Mesendoderm (in vitro differentiated cells): ENCODE results near the gene HOXA10.
A peak's percentile ranks its signal among the peaks of the same experiment; 100 is the strongest.

Experiments
- DNase-seq: peaks from one replicate; pipeline ENCODE4 v3.0.0; 2013
- H2AK5ac ChIP-seq: 2 replicates; pipeline ENCODE4 v1.6.1; 2013; ENCODE audit warnings: low read length, inconsistent platforms
- H2BK120ac ChIP-seq: 2 replicates; pipeline ENCODE4 v1.6.1; 2013; ENCODE audit warnings: low read depth, mild to moderate bottlenecking, low read length, moderate library complexity, mixed read lengths
- H2BK15ac ChIP-seq: replicated peaks from 2 replicates; pipeline ENCODE4 v1.6.1; 2013; ENCODE audit warnings: low read depth, mild to moderate bottlenecking, moderate library complexity
- H2BK5ac ChIP-seq: 2 replicates; pipeline ENCODE4 v1.6.1; 2013; ENCODE audit warnings: low read length, inconsistent platforms
- H3K18ac ChIP-seq: 2 replicates; pipeline ENCODE4 v1.6.1; 2013; ENCODE audit warnings: mild to moderate bottlenecking, low read length, mixed read lengths
- H3K23ac ChIP-seq: one replicate; pipeline ENCODE4 v1.6.1; 2013; ENCODE audit warnings: low read length
- H3K27ac ChIP-seq: 2 replicates; pipeline ENCODE4 v1.5.1; 2013; ENCODE audit warnings: low read depth, mild to moderate bottlenecking, inconsistent platforms, low read length, moderate library complexity
- H3K27me3 ChIP-seq: 2 replicates; pipeline ENCODE4 v1.6.1; 2013; ENCODE audit warnings: low read length, control low read depth, mild to moderate bottlenecking, inconsistent platforms; ENCODE audit not compliant: insufficient read depth, poor library complexity
- H3K36me3 ChIP-seq: 2 replicates; pipeline ENCODE4 v1.6.1; 2013; ENCODE audit warnings: low read length, inconsistent platforms; ENCODE audit not compliant: control insufficient read depth, insufficient read depth
- H3K4ac ChIP-seq: one replicate; pipeline ENCODE4 v1.6.1; 2013; ENCODE audit warnings: low read depth, mild to moderate bottlenecking, low read length, moderate library complexity
- H3K4me1 ChIP-seq: 2 replicates; pipeline ENCODE4 v1.6.1; 2013; ENCODE audit warnings: low read depth, low read length, inconsistent platforms; ENCODE audit not compliant: control insufficient read depth
- H3K4me2 ChIP-seq: 2 replicates; pipeline ENCODE4 v1.6.1; 2013; ENCODE audit warnings: low read length
- H3K4me3 ChIP-seq: 2 replicates; pipeline ENCODE4 v1.5.1; 2013; ENCODE audit warnings: mild to moderate bottlenecking, low read length
- H3K56ac ChIP-seq: one replicate; pipeline ENCODE4 v1.6.1; 2013; ENCODE audit warnings: low read length
- H3K79me1 ChIP-seq: 2 replicates; pipeline ENCODE4 v1.6.1; 2013; ENCODE audit warnings: low read length, inconsistent platforms
- H3K79me2 ChIP-seq: 2 replicates; pipeline ENCODE4 v1.6.1; 2013; ENCODE audit warnings: mild to moderate bottlenecking, low read length; ENCODE audit not compliant: control insufficient read depth, insufficient read depth
- H3K9ac ChIP-seq: 2 replicates; pipeline ENCODE4 v1.6.1; 2013; ENCODE audit warnings: low read length, inconsistent platforms
- H4K5ac ChIP-seq: one replicate; pipeline ENCODE4 v1.6.1; 2013; ENCODE audit warnings: low read length
- H4K8ac ChIP-seq: one replicate; pipeline ENCODE4 v1.6.1; 2013; ENCODE audit warnings: low read depth, mild to moderate bottlenecking, control low read depth, low read length, moderate library complexity
- WGBS: extraction: QIAGEN DNeasy Blood & Tissue Kit; methylation state at CpG from one replicate; pipeline ENCODE4 v1.1.7; 2013; ENCODE audit warnings: low lambda C conversion rate, missing lambda C conversion rate; ENCODE audit not compliant: insufficient coverage; ENCODE audit errors: extremely low coverage; 5-methylcytosine and 5-hydroxymethylcytosine counted together

The HOXA10 gene

GRCh38 chr7:27156916-27157701 lies 17.0 kb downstream of the HOXA10 start:
- DNase-seq = no peak
- H2BK120ac ChIP-seq = no peak overlapping the region
- H3K4me3 ChIP-seq = no peak overlapping the region
- H4K8ac ChIP-seq = no peak overlapping the region
- peaks cover 92% of the 10 kb centered on the region for H3K27me3 ChIP-seq
- no peak overlapping the region for H2BK15ac ChIP-seq
- no CpG with 5 or more reads among the region's 30 CpGs for WGBS
- H3K36me3 ChIP-seq = no peaks in the 10 kb centered on the region
- H2BK5ac ChIP-seq = no peak overlapping the region
- no peak overlapping the region for H3K56ac ChIP-seq
- H3K18ac ChIP-seq = no peak overlapping the region
- no peak overlapping the region for H3K4me2 ChIP-seq
- no peak overlapping the region for H3K27ac ChIP-seq
- no peak overlapping the region for H3K9ac ChIP-seq
- no peaks in the 10 kb centered on the region for H3K4me1 ChIP-seq
- H3K79me1 ChIP-seq = no peaks in the 10 kb centered on the region
- H4K5ac ChIP-seq = no peak overlapping the region
- peak overlapping the region; percentile 66 for H3K23ac ChIP-seq
- H3K4ac ChIP-seq = no peak overlapping the region
- no peak overlapping the region for H2AK5ac ChIP-seq
- no peaks in the 10 kb centered on the region for H3K79me2 ChIP-seq

GRCh38 chr7:27156508-27156898 lies 17.6 kb downstream of the HOXA10 start, which contains the start of gene HOXA7:
Gene HOXA7 (minus strand): TSS chr7:27156675. CDS start chr7:27156545, 130 bp downstream.
- peaks cover 92% of the 10 kb centered on the region for H3K27me3 ChIP-seq
- no peak within 1 kb of the TSS for H3K18ac ChIP-seq
- H3K4me3 ChIP-seq = no peak within 1 kb of the TSS
- H2BK5ac ChIP-seq = no peak within 1 kb of the TSS
- no peak within 1 kb of the TSS for H4K5ac ChIP-seq
- WGBS = no CpG with 5 or more reads among the region's 33 CpGs
- peak within 1 kb of the TSS; percentile 35 for H3K4me2 ChIP-seq
- no peak within 1 kb of the TSS for H2BK120ac ChIP-seq
- H2AK5ac ChIP-seq = no peak within 1 kb of the TSS
- no peak within 1 kb of the TSS for H2BK15ac ChIP-seq
- no peak for DNase-seq
- H4K8ac ChIP-seq = no peak within 1 kb of the TSS
- no peak within 1 kb of the TSS for H3K56ac ChIP-seq
- H3K23ac ChIP-seq = peak within 1 kb of the TSS; percentile 66
- H3K9ac ChIP-seq = no peak within 1 kb of the TSS
- no peak within 1 kb of the TSS for H3K4ac ChIP-seq
- H3K4me1 ChIP-seq = no peaks in the 10 kb centered on the region
- H3K27ac ChIP-seq = no peak within 1 kb of the TSS
- H3K36me3 ChIP-seq = no peaks in the 10 kb centered on the region
- H3K79me1 ChIP-seq = no peaks in the 10 kb centered on the region
- no peaks in the 10 kb centered on the region for H3K79me2 ChIP-seq

- Histone ChIP-seq H3K4me1 (no peaks in the 10 kb centered on the region), H3K27ac (no peak overlapping the region), H4K8ac (no peak overlapping the region), H3K4ac (no peak overlapping the region), H4K5ac (no peak overlapping the region), H3K4me2 (peak overlapping the region; percentile 35), H3K56ac (no peak overlapping the region), H2BK5ac (no peak overlapping the region), H3K23ac (no peak overlapping the region), H3K36me3 (no peaks in the 10 kb centered on the region), H3K79me2 (no peaks in the 10 kb centered on the region), H3K4me3 (no peak overlapping the region), H2BK15ac (no peak overlapping the region), H3K9ac (no peak overlapping the region), H3K79me1 (no peaks in the 10 kb centered on the region), H3K18ac (no peak overlapping the region), H3K27me3 (peaks cover 95% of the 10 kb centered on the region), H2AK5ac (no peak overlapping the region), H2BK120ac (no peak overlapping the region)
- no peak for DNase-seq
- no CpG with 5 or more reads among the region's 63 CpGs for WGBS
These were observed 18.2 kb downstream of the HOXA10 start for GRCh38 chr7:27155816-27156507.

- no peak overlapping the region for H2BK5ac ChIP-seq
- no peaks in the 10 kb centered on the region for H3K79me1 ChIP-seq
- WGBS = no CpG with 5 or more reads among the region's 48 CpGs
- H3K4me3 ChIP-seq = no peak overlapping the region
- no peak overlapping the region for H3K4me2 ChIP-seq
- no peak overlapping the region for H3K18ac ChIP-seq
- H3K4ac ChIP-seq = no peak overlapping the region
- H3K27ac ChIP-seq = no peak overlapping the region
- H3K23ac ChIP-seq = no peak overlapping the region
- no peak overlapping the region for H2BK15ac ChIP-seq
- peaks cover 94% of the 10 kb centered on the region for H3K27me3 ChIP-seq
- no peak for DNase-seq
- H4K8ac ChIP-seq = no peak overlapping the region
- no peaks in the 10 kb centered on the region for H3K79me2 ChIP-seq
- no peaks in the 10 kb centered on the region for H3K36me3 ChIP-seq
- no peak overlapping the region for H2AK5ac ChIP-seq
- no peaks in the 10 kb centered on the region for H3K4me1 ChIP-seq
- H3K56ac ChIP-seq = no peak overlapping the region
- H4K5ac ChIP-seq = no peak overlapping the region
- H3K9ac ChIP-seq = no peak overlapping the region
- no peak overlapping the region for H2BK120ac ChIP-seq
These were observed 19.0 kb downstream of the HOXA10 start for GRCh38 chr7:27154901-27155815.

GRCh38 chr7:27154369-27154768 lies 19.8 kb downstream of the HOXA10 start:
- H3K79me1 ChIP-seq = no peaks in the 10 kb centered on the region
- H3K23ac ChIP-seq = no peak overlapping the region
- no peaks in the 10 kb centered on the region for H3K4me1 ChIP-seq
- H3K4ac ChIP-seq = no peak overlapping the region
- H3K4me2 ChIP-seq = no peak overlapping the region
- no peak overlapping the region for H3K27ac ChIP-seq
- H3K9ac ChIP-seq = no peak overlapping the region
- no peak overlapping the region for H2BK120ac ChIP-seq
- H2BK15ac ChIP-seq = no peak overlapping the region
- H4K8ac ChIP-seq = no peak overlapping the region
- no peak overlapping the region for H3K56ac ChIP-seq
- H3K27me3 ChIP-seq = peaks cover 92% of the 10 kb centered on the region
- H2BK5ac ChIP-seq = no peak overlapping the region
- H3K18ac ChIP-seq = no peak overlapping the region
- WGBS = no CpG with 5 or more reads among the region's 10 CpGs
- no peak for DNase-seq
- H2AK5ac ChIP-seq = no peak overlapping the region
- H3K4me3 ChIP-seq = no peak overlapping the region
- no peaks in the 10 kb centered on the region for H3K79me2 ChIP-seq
- H3K36me3 ChIP-seq = no peaks in the 10 kb centered on the region
- H4K5ac ChIP-seq = no peak overlapping the region
